ENCODE data around the gene GGN.

GGN gene

GRCh38 chr19:38387550-38388348 lies at the start of gene GGN:
GGN (minus strand) TSS chr19:38388034; CDS start chr19:38387261, 773 bp downstream.
- no peaks in the 10 kb centered on the region for H3K27me3 ChIP-seq (ENCODE audit: insufficient read depth, insufficient read length)
- H3K9ac ChIP-seq (ENCODE audit: insufficient read length, low read depth), result peak within 1 kb of the TSS; percentile 79

GRCh38 chr19:38437295-38437694 lies 49.5 kb upstream of the GGN start:
- peaks cover 3% of the 10 kb centered on the region for H3K27me3 ChIP-seq (ENCODE audit: insufficient read depth, insufficient read length)
- H3K4me3 ChIP-seq (ENCODE audit: insufficient read length, low read depth), result no peak overlapping the region
- H3K9ac ChIP-seq (ENCODE audit: insufficient read length, low read depth), result no peak overlapping the region
- H3K4me1 ChIP-seq (ENCODE audit: insufficient read depth, insufficient read length), result peaks cover 5% of the 10 kb centered on the region
- DNase-seq (ENCODE audit: low read depth, low spot score), result no peak
- no peaks in the 10 kb centered on the region for H3K36me3 ChIP-seq (ENCODE audit: insufficient read depth, insufficient read length, low read length)
- no peaks in the 10 kb centered on the region for H3K9me3 ChIP-seq (ENCODE audit: insufficient read depth, low read length)
- TF ChIP-seq YY1 (IDR thresholded peaks at IDR 0.05; ENCODE audit: insufficient read depth, insufficient read length) (no peak), ZNF274 (IDR thresholded peaks at IDR 0.05; ENCODE audit: low read depth, low read length) (no peak), SUZ12 (IDR thresholded peaks at IDR 0.05; ENCODE audit: extremely low read depth, insufficient read depth, insufficient read length) (no peak)

More at GRCh38 chr19:38387550-38388348, at the start of gene GGN:
- DNase-seq (ENCODE audit: low read depth, low spot score), result peak; percentile 87
- peak within 1 kb of the TSS; percentile 84 for H3K4me3 ChIP-seq (ENCODE audit: insufficient read length, low read depth)
- no peaks in the 10 kb centered on the region for H3K9me3 ChIP-seq (ENCODE audit: insufficient read depth, low read length)
- peaks cover 33% of the 10 kb centered on the region for H3K36me3 ChIP-seq (ENCODE audit: insufficient read depth, insufficient read length, low read length)
- TF ChIP-seq ZNF274 (IDR thresholded peaks at IDR 0.05; ENCODE audit: low read depth, low read length) (no peak), YY1 (IDR thresholded peaks at IDR 0.05; ENCODE audit: insufficient read depth, insufficient read length) (no peak), SUZ12 (IDR thresholded peaks at IDR 0.05; ENCODE audit: extremely low read depth, insufficient read depth, insufficient read length) (no peak)
- H3K4me1 ChIP-seq (ENCODE audit: insufficient read depth, insufficient read length), result peaks cover 12% of the 10 kb centered on the region

- Histone ChIP-seq H3K4me1 (ENCODE audit: insufficient read depth, insufficient read length) (peaks cover 5% of the 10 kb centered on the region), H3K27me3 (ENCODE audit: insufficient read depth, insufficient read length) (peaks cover 3% of the 10 kb centered on the region), H3K36me3 (ENCODE audit: insufficient read depth, insufficient read length, low read length) (no peaks in the 10 kb centered on the region), H3K9me3 (ENCODE audit: insufficient read depth, low read length) (no peaks in the 10 kb centered on the region), H3K4me3 (ENCODE audit: insufficient read length, low read depth) (peak overlapping the region; percentile 39), H3K9ac (ENCODE audit: insufficient read length, low read depth) (peak overlapping the region; percentile 44)
- no peak for DNase-seq (ENCODE audit: low read depth, low spot score)
- TF ChIP-seq ZNF274 (IDR thresholded peaks at IDR 0.05; ENCODE audit: low read depth, low read length) (no peak), YY1 (IDR thresholded peaks at IDR 0.05; ENCODE audit: insufficient read depth, insufficient read length) (no peak), SUZ12 (IDR thresholded peaks at IDR 0.05; ENCODE audit: extremely low read depth, insufficient read depth, insufficient read length) (no peak)
Observed at GRCh38 chr19:38434549-38435051, 46.8 kb upstream of the GGN start.

GRCh38 chr19:38433268-38433733 lies 45.5 kb upstream of the GGN start, which contains the start of gene RYR1:
RYR1 (plus strand) TSS chr19:38433691; CDS start chr19:38433830, 139 bp downstream.
- Histone ChIP-seq H3K9ac (ENCODE audit: insufficient read length, low read depth) (peak within 1 kb of the TSS; percentile 44), H3K27me3 (ENCODE audit: insufficient read depth, insufficient read length) (peaks cover 3% of the 10 kb centered on the region), H3K4me3 (ENCODE audit: insufficient read length, low read depth) (peak within 1 kb of the TSS; percentile 39), H3K9me3 (ENCODE audit: insufficient read depth, low read length) (no peaks in the 10 kb centered on the region), H3K4me1 (ENCODE audit: insufficient read depth, insufficient read length) (peaks cover 5% of the 10 kb centered on the region), H3K36me3 (ENCODE audit: insufficient read depth, insufficient read length, low read length) (no peaks in the 10 kb centered on the region)
- no peak for DNase-seq (ENCODE audit: low read depth, low spot score)
- TF ChIP-seq SUZ12 (IDR thresholded peaks at IDR 0.05; ENCODE audit: extremely low read depth, insufficient read depth, insufficient read length) (no peak), ZNF274 (IDR thresholded peaks at IDR 0.05; ENCODE audit: low read depth, low read length) (no peak), YY1 (IDR thresholded peaks at IDR 0.05; ENCODE audit: insufficient read depth, insufficient read length) (no peak)

- no peak for DNase-seq (ENCODE audit: low read depth, low spot score)
- H3K4me3 ChIP-seq (ENCODE audit: insufficient read length, low read depth), result no peak overlapping the region
- TF ChIP-seq ZNF274 (IDR thresholded peaks at IDR 0.05; ENCODE audit: low read depth, low read length) (no peak), YY1 (IDR thresholded peaks at IDR 0.05; ENCODE audit: insufficient read depth, insufficient read length) (no peak), SUZ12 (IDR thresholded peaks at IDR 0.05; ENCODE audit: extremely low read depth, insufficient read depth, insufficient read length) (no peak)
- H3K9ac ChIP-seq (ENCODE audit: insufficient read length, low read depth), result no peak overlapping the region
- no peaks in the 10 kb centered on the region for H3K9me3 ChIP-seq (ENCODE audit: insufficient read depth, low read length)
- H3K36me3 ChIP-seq (ENCODE audit: insufficient read depth, insufficient read length, low read length), result no peaks in the 10 kb centered on the region
- peaks cover 3% of the 10 kb centered on the region for H3K27me3 ChIP-seq (ENCODE audit: insufficient read depth, insufficient read length)
- peaks cover 5% of the 10 kb centered on the region for H3K4me1 ChIP-seq (ENCODE audit: insufficient read depth, insufficient read length)
Observed at GRCh38 chr19:38430931-38431330, 43.1 kb upstream of the GGN start.

GRCh38 chr19:38429811-38430156 lies 42.0 kb upstream of the GGN start:
- peaks cover 7% of the 10 kb centered on the region for H3K4me1 ChIP-seq (ENCODE audit: insufficient read depth, insufficient read length)
- H3K9ac ChIP-seq (ENCODE audit: insufficient read length, low read depth), result no peak overlapping the region
- no peak overlapping the region for H3K4me3 ChIP-seq (ENCODE audit: insufficient read length, low read depth)
- H3K36me3 ChIP-seq (ENCODE audit: insufficient read depth, insufficient read length, low read length), result no peaks in the 10 kb centered on the region
- no peaks in the 10 kb centered on the region for H3K9me3 ChIP-seq (ENCODE audit: insufficient read depth, low read length)
- TF ChIP-seq ZNF274 (IDR thresholded peaks at IDR 0.05; ENCODE audit: low read depth, low read length), result no peak
- TF ChIP-seq SUZ12 (IDR thresholded peaks at IDR 0.05; ENCODE audit: extremely low read depth, insufficient read depth, insufficient read length), result no peak
- TF ChIP-seq YY1 (IDR thresholded peaks at IDR 0.05; ENCODE audit: insufficient read depth, insufficient read length), result no peak
- no peak for DNase-seq (ENCODE audit: low read depth, low spot score)
- peaks cover 3% of the 10 kb centered on the region for H3K27me3 ChIP-seq (ENCODE audit: insufficient read depth, insufficient read length)
